Limb (tissue), 2 donors: ENCODE data around the gene VSIR.

Experiments
- DNase-seq, 2 donors: peaks; one replicate each; pipeline ENCODE4 v3.0.0-alpha.2; 2016; ENCODE audit errors: extremely low spot score in 2 of 2

VSIR gene

GRCh38 chr10:71727738-71728737 is 45.3 kb downstream of the VSIR start:
- peak in 1 of 2 donors; percentile 62 for DNase-seq

GRCh38 chr10:71727105-71727737 is 46.1 kb downstream of the VSIR start:
- DNase-seq = no peak

GRCh38 chr10:71726580-71727104 is 46.7 kb downstream of the VSIR start:
- DNase-seq = no peak

DNA sequence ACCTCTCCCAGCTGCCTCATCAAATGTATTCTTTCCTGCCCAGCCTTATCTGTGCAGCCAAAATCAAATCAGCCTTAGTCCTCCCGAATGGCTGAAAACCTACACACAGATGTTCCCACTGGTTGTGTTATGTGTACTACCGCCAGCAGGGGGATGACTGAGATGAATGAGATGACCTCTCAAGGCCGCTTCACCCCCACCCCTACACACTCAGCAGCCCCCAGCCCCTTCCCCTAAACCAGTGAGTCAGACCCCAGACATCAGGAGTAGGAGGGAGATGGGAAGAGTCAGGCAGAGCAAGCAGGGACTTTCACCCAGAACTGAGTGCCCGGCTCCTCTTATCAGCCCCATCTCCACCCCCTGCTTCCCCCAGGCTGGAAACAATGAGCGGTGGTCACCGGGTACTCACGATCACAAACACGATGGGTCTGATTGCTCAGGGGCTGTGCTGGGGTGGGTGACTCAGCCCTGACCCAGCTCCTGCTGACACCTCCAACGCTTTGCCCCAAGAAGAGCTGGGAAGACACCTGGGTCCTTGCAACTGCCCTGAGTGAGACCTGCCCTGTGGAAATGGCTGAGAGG is 47.2 kb downstream of the VSIR start:
- DNase-seq = no peak

DNA sequence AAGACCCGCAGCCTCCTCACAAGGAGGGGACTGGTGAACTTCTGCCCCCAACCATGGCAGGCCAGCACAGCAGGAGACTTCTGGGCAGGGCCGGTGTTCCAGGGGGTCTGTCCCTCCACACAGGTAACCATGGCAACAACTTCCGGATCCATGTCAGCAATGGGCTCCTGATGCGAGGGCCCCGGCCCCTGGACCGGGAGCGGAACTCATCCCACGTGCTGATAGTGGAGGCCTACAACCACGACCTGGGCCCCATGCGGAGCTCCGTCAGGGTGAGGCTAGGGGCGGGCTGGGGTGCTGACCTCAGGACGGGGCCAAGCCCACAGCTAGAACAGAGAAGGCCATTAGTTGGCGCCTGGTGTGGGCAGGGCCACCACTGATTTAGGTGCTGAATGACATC is 48.1 kb downstream of the VSIR start:
- no peak for DNase-seq

DNA sequence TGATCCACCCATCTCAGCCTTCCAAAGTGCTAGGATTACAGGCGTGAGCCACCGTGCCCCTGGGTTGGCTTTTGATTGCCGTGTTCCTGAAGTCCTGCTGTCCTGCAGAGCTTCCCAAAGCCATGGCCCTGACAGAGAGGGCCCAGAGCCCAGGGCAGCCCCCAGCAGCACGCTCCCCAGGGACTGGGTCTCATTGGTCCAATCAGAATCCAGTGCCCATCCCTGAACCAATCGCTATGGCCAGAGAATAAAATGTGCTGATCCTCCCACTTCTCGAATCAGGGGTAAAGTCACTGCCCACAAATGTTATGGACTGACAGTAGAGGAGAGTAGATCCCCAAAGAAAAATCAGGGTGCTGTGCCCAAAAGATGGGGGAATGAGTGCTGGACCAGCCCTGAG is 48.8 kb downstream of the VSIR start:
- no peak for DNase-seq

- DNase-seq = no peak
Measured at GRCh38 chr10:71723311-71723710, 50.0 kb downstream of the VSIR start.

- DNase-seq = no peak
Measured at GRCh38 chr10:71722849-71723248, 50.5 kb downstream of the VSIR start.

- no peak for DNase-seq
Measured at GRCh38 chr10:71721313-71721712, 52.0 kb downstream of the VSIR start.

DNA sequence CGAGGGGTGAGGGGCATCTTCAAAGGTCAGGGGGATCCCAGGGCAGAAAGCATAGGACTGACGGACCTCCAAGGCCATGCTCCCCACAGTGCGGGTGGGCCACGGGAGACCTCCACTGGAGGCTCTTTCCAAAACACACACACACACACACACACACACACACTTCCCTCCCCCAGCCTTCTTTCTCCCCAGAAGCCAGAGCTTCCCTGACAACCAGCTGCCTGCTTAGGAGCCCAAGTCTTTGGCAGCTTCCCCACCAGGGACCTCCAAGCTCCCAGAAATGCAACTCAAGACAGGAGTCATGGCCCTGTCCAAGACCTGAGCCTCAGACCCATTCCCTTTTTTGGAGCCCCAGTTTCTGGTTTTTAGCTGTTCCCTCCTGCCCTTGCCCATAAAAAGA is 53.0 kb downstream of the VSIR start:
- no peak for DNase-seq

GRCh38 chr10:71719464-71720201 is 53.7 kb downstream of the VSIR start, which contains the start of gene C10orf105:
Gene C10orf105, minus strand, starts transcription at chr10:71719778. Its CDS starts 3,441 bp downstream, at chr10:71716337.
- no peak for DNase-seq

DNA sequence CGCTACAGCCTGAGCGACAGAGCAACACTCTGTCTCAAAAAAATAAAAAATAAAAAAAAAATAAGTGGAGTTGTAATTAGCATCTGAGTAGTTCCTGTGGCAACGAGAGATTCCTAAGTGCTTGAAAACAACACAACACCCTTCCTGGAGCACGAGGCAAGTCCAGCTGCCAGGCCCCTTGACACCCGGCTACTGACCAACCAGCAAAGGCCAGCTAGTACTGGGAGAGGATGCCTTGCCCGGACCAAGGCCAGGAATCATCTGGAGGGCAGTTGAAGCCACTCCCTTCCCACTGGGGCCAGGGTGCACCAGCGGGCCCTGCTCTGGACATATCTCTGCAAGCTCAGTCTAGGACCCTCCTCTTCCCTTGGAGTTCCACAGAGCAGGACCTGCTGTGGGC is 54.3 kb downstream of the VSIR start:
- DNase-seq = no peak

DNA sequence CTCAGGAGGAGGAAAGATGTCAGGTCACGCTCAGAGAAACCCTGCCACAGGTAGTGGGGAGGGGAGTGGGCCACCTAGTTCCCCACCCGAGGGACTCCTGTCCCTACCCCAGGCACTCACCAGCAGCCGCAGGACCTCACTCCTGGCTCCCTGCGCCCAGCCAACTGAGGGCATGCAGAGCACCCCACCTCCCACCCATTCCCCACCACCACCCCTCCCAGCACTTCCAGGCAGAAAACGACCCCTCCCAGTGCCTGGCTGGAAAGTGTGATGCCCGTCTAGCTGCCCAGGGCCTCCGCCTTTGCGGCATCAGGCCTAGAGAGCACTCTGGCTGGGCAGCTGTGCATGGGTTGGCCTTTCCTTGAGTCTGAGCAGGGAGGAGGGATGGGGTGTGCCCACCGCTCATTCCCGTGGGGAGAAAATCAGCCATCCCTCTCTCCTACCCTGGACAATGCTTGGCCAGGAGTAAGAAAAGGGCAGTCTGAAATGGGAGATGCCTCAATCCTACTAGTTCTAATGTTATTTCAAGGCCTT is 55.1 kb downstream of the VSIR start:
- DNase-seq = no peak

GRCh38 chr10:71717551-71717951 is 55.8 kb downstream of the VSIR start:
- no peak for DNase-seq

- DNase-seq = no peak
Measured at GRCh38 chr10:71717056-71717455, 56.3 kb downstream of the VSIR start.

DNA sequence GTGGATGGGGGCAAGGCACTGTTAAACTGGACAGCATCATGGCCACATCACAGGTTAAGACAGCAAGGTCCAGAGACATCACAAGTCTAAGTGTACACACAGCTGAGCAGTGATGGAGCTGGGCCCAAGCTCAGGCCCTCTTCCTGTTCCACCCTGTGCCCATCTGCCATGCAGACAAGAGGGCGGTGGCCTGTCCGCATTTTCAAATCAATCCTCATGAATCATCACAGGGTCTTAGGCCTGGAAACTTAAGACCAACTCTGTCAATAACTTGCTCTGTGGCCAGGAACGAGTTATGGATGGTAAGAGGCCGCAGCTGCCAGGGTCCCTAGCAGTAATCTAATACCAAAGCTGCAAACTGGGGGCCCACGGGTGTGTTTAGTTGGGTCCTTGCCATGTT is 56.9 kb downstream of the VSIR start:
- DNase-seq = no peak

DNA sequence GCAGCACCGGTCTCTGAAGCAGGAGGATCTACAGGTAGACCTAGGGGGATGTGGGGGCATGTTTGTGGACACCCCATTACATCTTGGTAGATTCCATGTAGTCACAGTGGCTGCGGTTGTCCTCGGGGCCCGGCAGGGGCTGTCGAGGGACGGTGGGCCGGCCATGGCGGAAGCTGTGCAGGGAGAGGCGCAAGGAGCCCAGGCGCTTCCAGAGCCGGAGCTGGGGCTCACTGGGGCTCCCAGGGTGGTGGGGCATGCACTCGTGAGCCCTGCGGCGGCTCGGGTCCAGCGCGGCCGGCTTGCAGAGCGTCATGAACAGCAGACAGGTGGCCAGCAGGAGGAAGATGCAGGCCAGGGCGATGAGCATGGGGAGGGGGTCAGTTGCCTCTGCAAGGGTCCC is 57.5 kb downstream of the VSIR start:
- no peak for DNase-seq

DNA sequence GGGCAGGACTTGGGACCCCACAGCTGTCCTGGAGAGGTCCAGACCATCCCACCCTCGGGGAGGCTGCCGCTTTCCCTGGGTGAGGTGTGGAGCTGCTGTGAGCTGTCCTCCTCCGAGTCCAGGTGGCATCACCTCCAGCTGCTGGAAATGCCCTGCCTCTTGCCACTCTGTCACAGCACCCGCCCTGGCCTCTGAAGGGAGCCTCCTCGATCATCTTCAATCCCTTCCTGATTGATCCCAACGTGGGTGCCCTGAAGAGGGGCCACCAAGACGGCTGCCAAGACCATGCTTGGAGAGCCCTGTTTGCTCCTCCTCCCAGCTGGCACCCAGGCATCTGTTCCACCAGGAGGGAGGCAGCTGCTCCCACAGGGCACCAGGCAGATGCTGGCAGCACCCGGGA is 58.3 kb downstream of the VSIR start:
- no peak for DNase-seq

DNA sequence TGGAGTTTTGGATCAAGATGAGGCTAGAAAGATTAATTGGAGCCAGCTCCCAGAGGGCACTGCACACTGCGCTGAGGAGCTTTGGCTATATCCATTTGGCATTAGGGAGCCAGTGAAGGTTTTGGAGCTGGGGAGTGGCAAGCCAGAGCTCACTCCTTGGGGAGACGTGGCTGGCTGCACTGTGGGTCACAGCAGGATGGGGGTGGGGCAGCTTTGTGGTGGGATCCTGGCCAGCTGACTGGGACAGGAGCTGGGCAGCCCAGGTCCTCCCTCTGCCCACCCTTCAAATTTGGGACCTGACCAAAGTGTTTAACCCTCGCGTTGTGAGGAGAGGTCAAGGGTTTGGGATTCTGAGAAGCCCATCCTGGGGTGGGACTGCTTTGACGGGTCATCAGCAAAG is 58.7 kb downstream of the VSIR start:
- DNase-seq = no peak

DNA sequence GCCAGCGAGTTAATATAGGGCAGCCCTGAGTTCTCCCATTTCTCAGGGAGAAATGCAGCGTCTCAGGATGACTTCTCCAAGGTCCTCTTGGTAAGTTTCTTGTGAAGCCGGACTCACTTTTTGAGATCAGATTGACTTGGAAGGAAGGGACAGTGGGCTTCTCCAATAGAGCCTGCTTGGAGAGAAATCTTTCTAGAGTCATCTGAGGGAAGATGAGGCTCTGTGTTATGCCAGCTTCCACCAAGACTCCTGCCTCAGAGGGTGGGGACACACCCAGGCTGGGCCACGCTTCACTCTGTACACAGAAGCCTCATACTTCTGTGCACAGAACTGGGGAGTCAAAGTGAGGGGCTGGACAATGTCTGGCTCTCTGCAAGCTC is 59.3 kb downstream of the VSIR start:
- DNase-seq = no peak
